Activated CD4-positive, alpha-beta T cell treated with anti-CD3 and anti-CD28 coated beads, Interleukin-2, amount 50 U/mL, for 48 hours (primary cell): Measurements from ENCODE around the gene ABCB6.
A peak's percentile ranks its signal among the peaks of the same experiment; 100 is the strongest.

Experiments used
- DNase-seq, 2 experiments: peaks; one replicate each; pipeline ENCODE4 v3.0.0-alpha.2; 2020

The ABCB6 gene

DNA sequence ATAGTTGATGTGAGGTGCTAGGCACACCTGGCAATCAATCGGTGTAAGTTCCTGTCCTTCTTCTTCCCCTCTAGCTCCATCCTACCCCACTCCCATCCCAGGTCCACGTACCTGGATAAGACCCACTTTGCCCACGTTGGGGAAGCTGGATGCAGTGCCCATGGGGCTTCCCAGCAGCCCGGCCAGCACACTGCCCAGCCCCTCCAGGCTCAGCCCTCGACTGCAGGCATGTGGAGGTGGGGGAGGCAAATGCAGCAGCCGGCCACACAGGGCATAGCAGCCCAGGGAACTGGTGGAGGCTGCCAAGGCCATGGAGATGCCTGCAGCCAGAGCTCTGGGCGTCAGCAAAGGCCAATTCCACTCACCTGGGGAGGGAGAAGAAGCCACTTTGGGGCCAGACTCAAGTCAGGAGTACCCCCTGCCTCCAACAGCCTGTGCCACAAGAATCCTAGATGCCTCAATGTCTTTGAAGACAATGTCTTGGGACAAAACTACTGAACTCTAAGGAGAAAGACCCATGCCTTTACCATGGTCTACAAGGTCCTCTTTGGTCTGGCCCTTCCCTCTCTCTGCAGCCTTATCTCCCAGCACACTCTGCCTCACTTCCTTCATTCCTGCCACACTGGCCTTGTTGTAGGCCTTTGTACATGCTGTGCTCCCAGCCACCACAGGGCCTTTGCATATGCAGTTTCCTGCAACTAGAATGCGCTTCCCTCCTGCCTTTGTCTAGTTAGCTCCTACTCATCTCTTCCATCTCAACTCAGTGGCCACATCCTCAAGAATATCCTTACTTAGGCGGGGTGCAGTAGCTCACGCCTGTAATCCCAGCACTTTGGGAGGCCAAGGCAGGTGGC, 53.5 kb downstream of the ABCB6 start:
- no peak for DNase-seq

DNA sequence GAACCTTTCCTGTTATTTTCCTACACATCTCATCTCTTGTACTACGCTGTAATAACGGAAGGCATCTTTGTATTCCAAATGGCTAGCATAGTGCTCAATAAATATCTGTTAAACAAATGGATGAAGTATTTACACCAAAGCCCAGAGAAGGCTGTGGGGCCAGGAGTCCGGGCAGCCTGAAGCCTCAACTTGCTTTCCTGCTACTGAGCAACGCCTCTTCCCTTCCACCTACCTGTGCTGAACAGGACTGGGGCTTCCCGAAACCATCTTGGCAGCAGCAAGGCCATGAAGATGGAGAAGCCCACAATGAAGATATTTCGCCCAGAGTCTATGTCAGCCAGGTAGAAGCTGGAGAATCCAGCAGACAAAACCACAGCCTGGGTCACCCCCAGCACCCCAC, 55.6 kb downstream of the ABCB6 start:
- DNase-seq: no peak

DNA sequence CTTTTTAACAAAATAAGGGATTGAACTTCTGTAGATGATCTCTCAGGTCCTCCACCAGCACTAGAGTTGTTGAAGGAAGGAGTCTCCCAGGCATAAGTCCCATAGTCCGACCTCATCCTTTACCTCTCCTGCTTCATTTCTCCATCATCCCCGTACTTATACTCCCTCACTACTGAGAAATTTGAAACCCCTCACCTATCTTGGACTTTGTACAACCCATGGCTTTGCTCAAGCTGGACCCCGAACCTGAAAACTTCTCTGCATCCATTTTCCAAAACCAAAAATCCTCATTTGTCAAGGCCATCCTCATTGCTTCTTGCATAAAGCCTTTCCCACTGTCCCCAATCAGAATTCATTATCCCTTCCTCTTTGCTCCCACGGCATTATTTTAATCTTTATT, 57.7 kb downstream of the ABCB6 start:
- no peak for DNase-seq

DNA sequence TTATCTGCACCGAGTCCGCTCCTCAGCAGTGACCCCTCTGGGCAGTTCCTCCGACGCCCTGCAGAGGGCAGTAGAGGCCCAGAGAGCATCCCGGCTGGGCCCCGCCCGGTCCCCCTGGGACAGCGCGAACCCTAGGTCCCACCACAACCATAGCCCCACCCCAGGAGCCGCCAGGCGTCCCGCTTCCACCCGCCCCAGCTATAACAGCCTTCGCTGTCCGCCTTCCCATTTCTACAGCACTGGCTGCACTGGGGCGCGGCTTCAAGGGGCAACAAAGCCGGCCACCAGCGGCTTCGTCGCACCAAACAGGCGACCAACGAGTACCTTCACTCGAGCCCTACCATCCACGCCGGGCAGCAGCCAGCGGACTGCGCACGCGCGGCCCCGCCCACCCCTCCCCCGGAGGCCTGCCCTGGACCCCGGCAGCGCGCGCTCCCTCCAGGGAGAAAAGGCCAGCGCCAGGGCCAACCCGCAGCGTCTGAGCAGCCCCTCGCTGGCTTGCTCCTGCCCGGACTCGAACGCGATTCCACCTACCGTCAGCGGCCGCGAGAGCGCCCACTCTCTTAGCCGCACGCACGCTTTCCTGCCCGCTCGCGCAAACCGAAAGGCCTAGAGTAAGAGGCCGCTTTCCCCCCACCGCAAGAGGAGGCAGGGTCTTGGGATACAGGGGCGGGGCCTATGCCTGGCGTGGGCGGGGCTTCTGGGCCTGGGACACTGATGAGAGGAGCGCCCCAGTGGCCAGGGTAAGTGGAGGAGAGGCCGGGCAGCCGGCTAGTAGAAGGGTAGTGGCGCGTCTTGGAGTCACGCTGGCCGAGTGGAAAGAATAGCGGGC, 58.4 kb downstream of the ABCB6 start, which contains the start of gene NHEJ1:
Gene NHEJ1, minus strand, starts transcription at position 630 of the 832 bp plus-strand sequence. CDS start 2,453 bp downstream, outside the sequence.
- peak; percentile 98 to 99 for DNase-seq
